Esophagus muscularis mucosa (tissue), 4 donors: ENCODE data around the gene AZGP1.

Experiments used
- CTCF ChIP-seq, 3 experiments: fragments of 200-600 bp in 2 of 3; fragments of 450-650 bp in 1 of 3; sonication (generic) in 2 of 3; IDR thresholded peaks; one replicate each; pipeline ENCODE4 v1.5.1; 2017 to 2019; ENCODE audit warnings: antibody characterized with exemption in 3 of 3, mild to moderate bottlenecking in 2 of 3, moderate library complexity in 1 of 3
- EP300 ChIP-seq: sonication (generic); formaldehyde crosslinking; IDR thresholded peaks from one replicate; pipeline ENCODE4 v1.6.1; 2017; ENCODE audit warnings: antibody characterized with exemption
- POLR2A ChIP-seq: fragments of 450-650 bp; IDR thresholded peaks from one replicate; pipeline ENCODE4 v1.6.1; 2017; ENCODE audit warnings: antibody characterized with exemption, moderate library complexity, mild to moderate bottlenecking, low read depth
- POLR2AphosphoS5 ChIP-seq, 2 donors: sonication (generic); formaldehyde crosslinking; IDR thresholded peaks; one replicate each; pipeline ENCODE4 v1.6.1; 2017; ENCODE audit warnings: antibody characterized with exemption in 2 of 2

GRCh38 chr7:100016215-100016901 lies 40.5 kb upstream of the AZGP1 start:
- no peak for TF ChIP-seq CTCF (IDR thresholded peaks at IDR 0.05)
- TF ChIP-seq POLR2A = no peak
- TF ChIP-seq POLR2AphosphoS5 (IDR thresholded peaks at IDR 0.05) = no peak
- TF ChIP-seq EP300 = no peak
